Daoy (cell line): Measurements from ENCODE around the gene TTC9. TPM values are rescaled to one million over a fixed set of nuclear protein-coding genes. Genes with fewer than 3 reads are reported as not detected.
A peak's percentile ranks its signal among the peaks of the same experiment; 100 is the strongest.

Experiments
- DNase-seq: peaks from one replicate; pipeline ENCODE4 v3.0.0-alpha.2; 2015; ENCODE audit warnings: low read depth
- total RNA-seq: library from RNA; depleted of rRNA; stranded (reverse); fragments of >200 nt; shearing (Covaris generic); gene quantifications from 2 replicates; pipeline ENCODE4 v1.2.3, GENCODE V29; 2014; rRNA removed

The TTC9 gene
- 2.6 and 3.1 TPM in 2 replicates for total RNA-seq

DNA sequence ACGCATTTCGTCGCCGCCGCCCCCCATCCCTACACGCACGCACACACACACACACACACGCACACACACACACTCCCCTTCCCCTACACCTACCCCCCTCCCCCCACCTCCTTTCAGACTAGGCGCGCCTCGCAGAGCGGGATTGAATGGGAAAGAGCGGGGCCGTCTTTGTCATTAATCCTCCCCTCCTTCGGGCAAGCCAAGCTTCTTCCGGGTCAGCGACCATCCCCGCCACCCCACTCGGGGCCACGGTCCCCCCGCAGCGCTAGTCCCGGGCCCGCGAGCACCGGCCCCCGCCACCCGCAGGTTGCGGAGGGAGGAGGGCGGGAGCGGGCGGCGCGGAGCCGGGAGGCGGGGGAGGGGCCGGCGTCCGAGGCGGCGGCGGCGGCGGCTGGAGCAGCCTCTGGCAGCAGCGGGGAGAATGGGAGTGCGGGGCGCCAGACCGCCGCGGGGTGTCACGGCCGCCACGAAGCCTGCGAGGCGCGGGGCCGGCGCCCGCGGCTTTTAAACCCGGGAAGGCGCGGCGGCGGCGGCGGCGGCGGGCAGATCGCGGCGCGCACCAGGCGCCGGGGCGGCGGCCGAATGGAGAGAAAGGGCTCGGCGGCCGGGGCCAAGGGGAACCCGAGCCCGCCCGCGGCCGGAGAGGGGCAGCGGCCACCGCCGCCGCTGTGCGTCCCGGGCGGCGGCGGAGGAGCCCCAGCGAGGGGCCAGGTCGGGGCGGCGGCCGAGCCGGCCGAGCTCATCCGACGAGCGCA lies at the start of gene TTC9:
TSS of gene TTC9 (plus strand) at position 369 of the 755 bp plus-strand sequence. CDS start at position 583, 214 bp downstream.
- peak; percentile 35 for DNase-seq

DNA sequence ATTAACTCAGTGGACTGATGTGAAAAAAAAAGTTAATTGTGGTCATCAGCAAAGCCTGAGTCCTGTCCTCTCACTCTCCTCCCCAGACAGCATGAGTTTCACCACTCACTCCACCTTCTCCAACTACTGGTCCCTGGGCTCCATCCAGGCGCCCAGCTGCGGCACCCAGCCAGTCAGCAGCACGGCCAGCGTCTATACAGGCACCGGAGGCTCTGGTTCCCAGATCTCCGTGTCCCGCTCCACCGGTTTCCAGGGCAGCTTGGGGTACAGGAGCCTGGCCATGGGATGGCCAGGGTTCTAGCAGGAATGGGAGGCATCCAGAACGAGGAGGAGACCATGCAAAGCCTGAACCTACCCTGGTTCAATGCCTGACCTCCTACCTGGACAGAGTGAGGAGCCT lies 47.3 kb upstream of the TTC9 start:
- no peak for DNase-seq

DNA sequence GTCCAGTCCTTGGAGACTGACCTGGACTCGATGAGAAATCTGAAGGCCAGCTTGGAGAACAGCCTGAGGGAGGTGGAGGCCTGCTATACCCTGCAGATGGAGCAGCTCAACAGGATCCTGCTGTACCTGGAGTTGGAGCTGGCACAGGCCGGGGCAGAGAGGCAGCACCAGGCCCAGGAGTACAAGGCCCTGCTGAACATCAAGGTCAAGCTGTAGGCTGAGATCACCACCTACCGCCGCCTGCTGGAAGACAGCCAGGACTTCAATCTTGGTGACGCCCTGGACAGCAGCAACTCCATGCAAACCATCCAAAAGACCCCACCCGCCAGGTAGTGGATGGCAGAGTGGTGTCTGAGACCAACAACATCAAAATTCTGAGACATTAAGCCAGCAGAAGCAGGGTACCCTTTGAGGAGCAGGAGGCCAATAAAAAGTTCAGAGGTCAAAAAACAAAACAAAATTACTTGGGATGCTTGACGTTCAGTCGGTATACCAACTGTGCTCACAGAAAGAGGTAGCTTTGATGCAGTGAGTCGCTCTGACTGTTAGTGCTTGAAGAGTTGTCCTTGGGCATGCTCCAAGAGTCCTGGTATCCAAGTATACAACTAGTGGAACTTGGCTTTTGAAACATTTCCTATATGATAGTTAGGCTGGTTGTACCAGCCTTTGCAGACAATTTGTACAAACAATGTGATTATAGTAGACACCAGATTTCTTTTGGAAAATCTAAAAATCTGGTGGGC lies 46.1 kb upstream of the TTC9 start:
- DNase-seq = no peak

DNA sequence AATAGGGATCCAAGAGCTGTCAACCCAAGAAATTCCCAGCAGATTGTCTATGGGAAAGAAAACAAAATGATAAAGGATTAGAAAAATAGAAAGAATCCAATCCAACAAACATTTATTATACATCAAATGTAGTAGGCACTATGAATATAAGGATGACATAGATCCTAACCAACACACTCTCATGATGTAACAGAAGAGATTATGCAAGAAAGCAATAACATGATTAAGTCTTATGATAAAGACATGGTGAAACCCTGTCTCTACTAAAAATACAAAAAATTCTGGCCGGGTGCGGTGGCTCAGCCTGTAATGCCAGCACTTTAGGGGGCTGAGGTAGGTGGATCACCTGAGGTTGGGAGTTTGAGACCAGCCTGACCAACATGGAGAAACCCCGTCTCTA lies 44.0 kb upstream of the TTC9 start:
- DNase-seq = no peak

DNA sequence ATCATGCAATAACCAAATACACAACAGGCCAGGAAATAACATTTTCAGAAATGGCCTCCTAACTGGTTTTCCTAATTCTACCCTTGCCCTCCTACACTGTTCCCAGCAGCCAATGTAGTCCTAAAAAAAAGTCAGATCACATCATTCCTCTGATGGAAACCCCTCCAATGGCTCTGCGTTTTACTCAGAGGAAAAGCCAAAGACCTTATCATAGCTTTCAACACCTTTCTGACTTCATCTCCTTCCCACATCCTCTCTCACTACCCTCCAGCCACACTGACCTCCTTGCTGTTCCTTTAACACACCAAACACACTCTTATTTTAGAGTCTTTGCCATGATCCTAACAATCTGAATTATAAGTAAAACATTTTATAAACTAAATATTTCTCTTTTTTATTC lies 42.4 kb upstream of the TTC9 start:
- no peak for DNase-seq

DNA sequence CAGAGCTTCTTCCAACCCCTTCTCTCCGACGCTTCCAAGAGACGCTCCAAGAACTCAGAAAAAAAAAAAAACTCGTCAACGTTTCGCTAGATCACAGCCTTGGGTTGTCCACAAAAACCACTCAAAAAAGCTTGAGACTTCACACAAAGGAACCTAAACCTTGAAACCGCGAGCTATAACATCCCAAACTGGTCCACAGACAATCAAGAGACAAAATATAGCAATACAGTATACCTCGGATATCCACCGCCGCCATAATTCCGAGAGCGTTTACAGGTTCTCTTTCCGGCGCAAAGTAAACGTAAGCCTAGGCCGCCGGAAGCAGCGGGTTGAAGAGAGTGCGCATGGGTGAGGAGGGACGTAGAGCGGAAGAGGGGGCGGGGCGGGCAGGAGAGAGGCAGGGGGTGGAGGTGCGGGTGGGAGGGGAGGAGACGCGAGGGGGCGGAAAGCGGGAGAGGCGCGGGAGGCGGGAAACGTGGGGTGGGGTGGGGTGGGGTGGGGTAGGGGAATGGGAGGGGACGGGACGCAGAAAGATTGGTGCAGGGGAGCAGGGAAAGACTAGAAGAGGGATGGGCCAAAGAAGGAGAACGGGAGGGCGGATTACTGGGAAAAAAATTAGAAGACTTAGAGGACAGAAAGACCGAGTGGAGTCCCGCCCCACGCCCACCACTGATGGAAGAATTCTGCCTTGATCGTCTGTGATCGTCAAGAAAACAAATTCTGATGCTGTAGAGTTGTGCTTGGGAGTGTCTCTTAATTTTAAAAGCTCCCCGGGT lies 41.1 kb upstream of the TTC9 start, which contains the start of gene MED6:
TSS of gene MED6 (minus strand) at position 274 of the 776 bp plus-strand sequence. CDS start at position 256, 18 bp downstream.
- DNase-seq = peak; percentile 98

DNA sequence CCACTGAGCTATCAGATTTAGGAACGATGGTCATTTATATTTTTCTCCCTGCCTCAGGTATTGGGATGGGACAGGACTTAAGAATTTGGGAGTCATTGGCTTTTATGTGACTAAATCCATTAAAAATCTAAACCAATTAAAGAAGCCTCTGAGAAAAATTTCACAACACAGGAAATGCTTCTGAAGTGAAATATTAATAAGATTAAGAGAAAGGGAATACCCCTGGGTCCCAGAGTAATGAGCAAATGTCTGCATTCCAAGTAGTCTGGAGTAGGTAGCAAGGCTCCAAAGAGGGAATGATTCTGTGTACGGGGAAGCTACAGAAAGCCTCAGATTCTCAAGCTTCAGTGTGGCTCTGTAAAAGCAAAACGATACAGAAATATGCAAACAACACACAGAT lies 40.6 kb upstream of the TTC9 start:
- peak; percentile 15 for DNase-seq

DNA sequence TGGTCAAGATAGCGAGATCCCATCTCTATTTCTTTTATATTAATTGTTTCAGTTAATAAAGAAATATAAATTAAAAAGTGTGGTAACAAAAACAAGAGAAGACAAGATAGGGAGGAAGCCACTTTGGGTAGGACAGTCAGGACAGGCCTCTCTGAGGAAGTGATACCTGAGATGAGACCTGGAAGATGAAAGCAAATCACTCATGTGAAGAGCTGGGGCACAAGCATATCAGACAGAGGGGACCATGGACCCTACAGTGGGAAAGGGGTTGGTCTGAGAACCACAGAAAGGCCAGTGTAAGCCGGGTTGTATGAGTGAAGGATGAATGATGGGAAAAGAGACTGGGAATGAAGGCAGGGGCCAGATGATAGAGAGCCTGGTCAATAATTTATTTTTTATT lies 39.5 kb upstream of the TTC9 start:
- DNase-seq = no peak

DNA sequence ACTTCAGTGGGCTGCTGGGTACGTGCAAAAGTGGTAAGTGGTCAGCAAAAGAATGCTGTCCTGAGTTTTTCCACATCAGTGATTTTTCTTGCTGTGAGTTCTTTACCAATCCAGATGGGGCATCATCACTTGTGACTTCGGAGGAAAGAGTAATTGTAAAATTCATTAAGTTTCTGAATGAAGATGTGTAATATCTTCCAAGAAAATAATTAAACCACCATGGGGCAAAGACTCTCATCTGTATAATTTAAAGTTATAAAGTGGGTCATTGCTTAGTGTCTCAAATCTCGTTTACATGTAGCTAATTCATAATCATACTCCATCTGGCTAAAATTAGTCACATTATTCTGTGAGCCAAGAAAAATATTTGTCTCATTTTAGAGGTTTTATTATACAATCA lies 30.5 kb upstream of the TTC9 start:
- DNase-seq = no peak

DNA sequence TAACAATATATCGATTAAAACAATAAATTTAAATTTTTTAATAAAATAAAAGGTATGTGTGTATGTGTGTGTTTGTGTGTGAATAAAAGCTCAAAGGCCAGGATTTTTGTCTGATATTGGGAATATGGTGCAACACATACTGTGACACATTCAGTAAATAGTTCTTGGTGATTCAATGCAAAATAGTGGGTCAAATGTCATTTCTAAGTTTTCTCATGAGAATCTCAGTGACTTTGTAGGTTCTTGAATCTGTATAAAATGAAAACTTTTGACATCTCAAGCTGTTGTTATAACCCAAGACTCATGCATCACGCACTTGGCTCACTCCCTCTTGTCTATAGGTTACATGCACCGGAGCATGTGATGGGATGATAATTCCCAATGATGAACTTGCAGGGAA lies 25.1 kb upstream of the TTC9 start:
- DNase-seq = no peak

DNA sequence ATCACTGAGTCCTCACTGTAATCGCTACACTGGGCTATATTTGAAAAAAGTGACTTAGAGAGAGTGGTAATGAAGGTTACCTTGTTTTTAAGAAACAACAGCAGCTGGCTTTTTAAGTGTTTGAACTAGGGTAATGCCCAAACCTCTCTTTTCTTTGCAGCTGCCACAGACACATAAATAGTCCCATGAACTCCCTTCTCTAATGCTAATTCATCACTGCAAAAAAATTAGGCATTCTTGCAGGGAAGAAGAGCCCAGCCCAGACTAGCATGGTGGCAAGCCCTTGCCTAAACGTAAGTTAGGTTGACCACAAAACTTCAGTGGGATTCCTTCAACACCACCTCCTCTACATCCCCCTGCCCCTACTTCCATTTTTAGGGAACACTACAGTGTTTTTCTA lies 23.4 kb upstream of the TTC9 start:
- DNase-seq = no peak

DNA sequence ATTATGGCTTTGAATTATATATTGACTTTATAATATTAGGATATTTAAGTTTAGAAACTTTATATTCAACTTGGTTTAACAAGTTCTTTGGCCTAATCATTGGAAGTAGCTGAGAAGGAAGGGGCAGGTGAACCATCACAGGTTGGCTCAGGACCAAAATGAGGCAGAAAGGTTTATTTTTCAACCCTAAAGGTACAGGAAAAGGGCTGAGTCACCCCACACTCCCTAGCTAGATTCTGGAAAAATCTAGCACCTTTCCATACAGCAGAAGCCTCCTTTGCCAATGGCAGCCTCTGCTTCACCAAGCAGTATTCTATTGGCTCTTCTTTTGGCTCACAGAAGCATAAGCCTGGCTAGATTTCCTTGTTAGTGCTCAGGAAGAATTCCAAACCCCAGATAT lies 22.0 kb upstream of the TTC9 start:
- no peak for DNase-seq

DNA sequence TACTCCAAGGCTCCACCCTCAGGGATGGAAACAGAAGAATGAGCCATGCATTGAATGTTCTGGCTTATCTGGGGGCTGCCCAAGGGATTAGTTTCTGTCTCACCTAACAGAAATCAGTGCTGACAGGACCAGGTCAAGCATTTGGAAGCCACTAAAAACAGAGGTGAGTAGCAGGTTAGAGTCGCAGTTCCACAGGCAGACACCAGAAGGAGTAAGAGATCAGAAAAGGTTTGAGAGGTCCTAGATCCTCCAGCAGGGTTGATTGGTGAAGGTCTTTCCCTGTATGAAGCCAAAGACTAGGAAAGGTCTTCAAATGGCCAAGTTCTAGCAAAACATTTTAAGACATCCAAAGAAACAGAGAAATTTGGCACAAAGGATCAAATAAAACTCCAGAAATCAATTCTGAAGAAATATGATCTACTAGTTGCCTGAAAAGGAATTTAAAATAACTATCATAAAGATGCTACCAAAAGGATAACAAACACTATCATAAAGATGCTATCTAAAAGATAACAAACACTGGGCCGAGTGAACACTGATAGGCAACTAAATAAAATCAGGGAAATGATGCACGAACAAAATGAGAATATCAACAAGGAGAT lies 19.5 kb upstream of the TTC9 start:
- DNase-seq = peak; percentile 49

DNA sequence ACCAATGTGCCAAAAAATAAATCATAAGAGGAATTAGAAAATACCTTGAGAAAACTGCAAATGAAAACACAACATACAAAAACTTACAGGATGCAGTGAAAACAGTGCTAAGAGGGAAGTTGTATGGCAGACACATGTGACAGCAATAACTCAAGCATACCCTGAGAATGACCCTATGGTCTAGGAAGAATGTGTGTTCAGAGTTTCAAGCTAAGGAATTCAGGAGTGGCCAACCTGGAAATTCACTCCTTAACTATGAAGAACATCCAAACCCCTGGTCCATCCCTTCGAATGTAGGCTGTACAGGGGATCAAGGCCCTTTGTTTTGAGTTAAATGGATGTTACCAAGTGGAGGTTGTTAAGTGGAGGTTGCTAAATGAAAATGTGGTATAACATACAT lies 16.7 kb upstream of the TTC9 start:
- no peak for DNase-seq

DNA sequence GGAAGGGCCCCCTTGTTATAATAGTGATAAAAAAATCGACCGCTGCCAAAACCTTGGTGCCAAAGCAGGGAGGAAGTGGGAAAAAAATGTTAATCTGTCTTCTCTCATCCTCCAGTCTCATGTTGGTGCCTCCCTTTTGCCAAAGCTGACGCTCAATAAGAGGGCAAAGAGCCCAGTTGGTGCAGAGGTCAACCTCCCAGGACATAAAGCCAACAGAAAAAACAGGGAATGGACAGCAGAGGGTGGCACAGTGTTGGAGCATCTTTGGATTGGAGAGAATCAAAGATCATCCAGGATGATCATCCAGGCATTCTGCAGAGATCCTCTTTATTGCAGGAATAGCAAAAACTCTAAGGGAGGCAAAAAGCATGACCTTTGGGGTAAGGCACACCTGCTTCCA lies 9.8 kb upstream of the TTC9 start:
- DNase-seq = no peak

DNA sequence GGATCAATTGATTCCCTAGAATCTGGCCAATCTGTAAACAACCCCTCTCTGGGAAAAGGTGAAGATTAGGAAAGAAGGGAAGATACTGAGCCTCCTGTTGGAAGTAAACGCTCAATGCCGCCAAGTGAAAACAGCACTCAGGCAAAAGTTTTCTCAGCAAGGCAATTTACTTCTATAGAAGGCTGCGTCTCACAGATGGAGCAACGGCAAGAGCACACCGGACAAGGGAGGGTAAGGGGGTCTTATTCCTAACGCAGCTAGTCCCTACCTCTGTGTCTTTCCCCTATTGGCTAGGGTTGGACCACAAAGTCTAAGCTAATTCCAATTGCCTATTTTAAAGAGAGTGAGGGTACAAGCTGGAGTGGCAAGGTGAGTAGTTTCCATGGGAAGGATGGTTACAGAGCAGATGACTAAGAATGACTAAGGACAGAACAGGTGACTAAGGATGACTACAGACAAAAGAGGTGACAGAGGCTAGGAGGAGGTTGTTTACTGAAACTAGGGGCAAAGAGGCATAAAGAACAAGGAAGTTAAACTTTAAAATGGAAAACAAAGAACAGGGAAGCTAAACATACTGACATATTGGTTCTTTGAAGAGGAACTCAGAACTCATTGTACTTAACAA lies 5.6 kb upstream of the TTC9 start:
- DNase-seq = no peak

DNA sequence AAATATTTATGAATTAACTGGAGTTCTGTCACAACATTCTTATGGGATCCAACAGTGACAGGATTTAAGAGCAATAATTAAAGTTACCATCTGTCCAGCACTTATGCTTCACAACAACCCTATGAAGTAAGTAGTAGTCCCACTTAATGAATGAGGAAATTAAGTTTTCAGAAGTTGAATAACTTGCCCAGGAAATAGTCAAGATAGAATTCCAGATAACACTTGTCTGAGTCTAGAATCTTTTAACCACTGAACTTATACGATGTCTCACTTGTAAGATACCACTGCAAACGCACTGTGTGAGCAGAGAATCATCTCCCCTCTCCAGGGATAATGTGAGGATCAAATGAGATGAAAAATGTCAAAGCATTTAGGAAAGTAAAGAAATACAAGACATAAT lies 3.3 kb upstream of the TTC9 start:
- no peak for DNase-seq

DNA sequence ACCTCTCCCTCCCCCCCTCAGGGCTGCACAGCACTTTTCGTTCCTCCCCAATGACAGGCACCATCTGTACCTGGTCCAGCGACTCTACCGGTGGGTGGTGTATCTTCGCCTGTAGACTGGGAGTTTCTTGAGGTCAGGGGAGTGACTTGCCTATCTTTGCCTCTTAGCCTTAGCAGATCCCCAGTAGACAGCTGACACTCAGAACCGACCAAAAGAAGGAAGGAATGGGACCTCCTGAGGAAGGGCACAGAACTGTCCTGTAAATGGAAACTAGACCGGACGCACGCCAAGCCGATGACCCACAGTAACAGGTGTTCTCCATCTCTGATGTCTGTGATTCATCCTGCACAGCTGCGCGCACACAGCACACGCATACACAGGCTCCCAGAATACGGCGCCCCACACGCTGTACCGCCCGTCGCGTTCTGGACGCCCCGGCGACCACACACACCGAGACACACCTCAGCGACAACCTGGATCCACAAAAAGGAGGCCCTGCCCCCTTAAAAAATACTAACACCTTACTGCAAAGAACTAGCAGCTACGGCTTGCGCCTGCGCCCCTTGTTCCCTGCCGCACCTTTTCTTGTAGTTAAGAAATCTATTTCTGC lies 673 bp upstream of the TTC9 start:
- DNase-seq = peak; percentile 76

DNA sequence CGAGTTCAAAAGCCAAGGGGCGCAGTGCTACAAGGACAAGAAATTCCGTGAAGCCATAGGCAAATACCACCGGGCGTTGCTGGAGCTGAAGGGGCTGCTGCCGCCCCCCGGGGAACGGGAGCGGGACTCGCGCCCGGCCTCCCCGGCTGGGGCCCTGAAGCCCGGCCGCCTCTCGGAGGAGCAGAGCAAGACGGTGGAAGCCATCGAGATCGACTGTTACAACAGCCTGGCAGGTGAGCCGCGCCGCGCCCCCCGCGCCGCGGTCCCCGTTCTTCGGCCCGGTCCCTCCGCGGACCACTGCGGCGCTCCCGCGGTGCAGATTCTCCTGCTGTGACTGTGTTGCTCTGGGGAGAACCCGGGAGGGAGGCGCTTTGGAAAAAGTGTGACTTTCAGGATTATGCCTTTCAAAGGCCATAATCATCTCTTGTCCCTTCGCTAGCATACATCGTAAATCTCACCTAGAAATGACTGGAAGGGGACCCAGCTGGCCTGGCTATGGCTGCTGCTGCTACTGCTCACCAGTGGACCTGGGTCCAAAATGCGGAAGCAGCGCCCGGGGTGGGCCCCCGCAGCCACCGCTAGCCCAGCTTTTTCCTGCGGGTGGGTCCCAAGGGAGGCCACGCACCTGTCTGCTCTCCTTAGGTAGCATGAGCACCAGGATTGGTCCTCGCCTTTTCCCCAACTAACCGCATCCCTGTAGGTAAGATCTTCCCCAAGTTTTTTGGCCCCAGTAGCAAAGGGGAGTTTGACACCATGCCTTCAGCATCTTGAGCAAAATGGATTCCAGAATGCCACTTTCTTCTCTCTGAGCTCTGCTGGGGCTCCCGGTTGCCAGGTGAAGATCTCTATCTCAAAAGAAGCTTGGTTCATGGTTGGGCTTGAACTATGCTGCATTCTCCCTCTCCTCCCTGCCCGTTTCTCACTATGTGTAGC lies 853 bp downstream of the TTC9 start:
- DNase-seq = no peak

DNA sequence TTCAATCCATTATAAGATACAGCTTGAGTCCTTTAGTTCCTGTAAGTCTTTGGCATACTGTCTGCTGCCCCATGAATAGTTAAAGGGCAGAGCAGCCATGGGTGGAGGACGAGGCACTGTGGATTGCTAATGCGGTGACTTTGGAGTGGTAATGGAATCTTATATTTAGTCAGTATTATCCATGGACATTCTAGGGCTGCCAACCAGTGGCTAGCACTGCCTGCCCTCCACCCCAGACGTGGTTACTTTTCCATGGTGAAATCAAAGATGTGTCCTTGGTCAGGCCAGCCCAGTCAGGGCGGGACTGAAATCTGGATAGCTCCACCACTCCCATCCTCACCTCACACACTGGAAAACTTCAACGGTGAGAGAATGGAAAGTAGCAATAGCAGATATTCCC lies 2.3 kb downstream of the TTC9 start:
- no peak for DNase-seq
